Measurements from ENCODE around the gene CLEC9A. TPM values are rescaled to one million over a fixed set of nuclear protein-coding genes. Genes with fewer than 3 reads are reported as not detected.

The CLEC9A gene
- total and polyA plus RNA-seq, 10 of the 15 experiments (the other 5 are each of a cell fraction or from before 2014, with no cell fraction given), result not detected

- no peak for TF ChIP-seq MEF2A (IDR thresholded peaks at IDR 0.05; ENCODE audit: insufficient read depth, low read depth, low read length)
Observed at GRCh38 chr12:10069976-10070375, 39.5 kb downstream of the CLEC9A start (continued).

- ChIA-PET CTCF (no interaction called here), SMC1A (ENCODE audit: uncharacterized antibody, unreplicated experiment) (no interaction called here), POLR2A (no interaction called here), RAD21 (ENCODE audit: unreplicated experiment) (no interaction called here)
- 29% methylated on average over 4 of the region's 4 CpGs for WGBS (ENCODE audit: insufficient coverage, insufficient replicate concordance, low lambda C conversion rate, missing lambda C conversion rate)
- Histone ChIP-seq H3K9me3 (replicated peaks; ENCODE audit: control insufficient read depth, insufficient read depth, low read length) (no peaks in the 10 kb centered on the region), H3K27ac (ENCODE audit: control insufficient read depth, insufficient read depth) (no peak overlapping the region), H3K4me2 (ENCODE audit: control insufficient read depth, insufficient read depth) (0 out of 2 replicates have a peak overlapping the region, but pooled peaks have one; percentile 26), H2AFZ (ENCODE audit: control insufficient read depth, low read depth, low read length) (no peak overlapping the region), H3K79me2 (ENCODE audit: control insufficient read depth, insufficient read depth, low read length) (no peaks in the 10 kb centered on the region), H3K36me3 (ENCODE audit: control insufficient read depth in 2 of 2, insufficient read depth in 2 of 2, low read length in 1 of 2) (no peaks in the 10 kb centered on the region), H3K4me3 (no peak overlapping the region), H3K27me3 (replicated peaks in 1 of 2; ENCODE audit: control insufficient read depth in 2 of 2, insufficient read depth in 2 of 2, low read length in 1 of 2) (peaks cover 0 to 1% of the 10 kb centered on the region in 2 experiments; a peak in 2 of 4 replicates), H3K4me1 (ENCODE audit: control insufficient read depth, insufficient read depth, low read length) (peaks cover 5% of the 10 kb centered on the region), H4K20me1 (ENCODE audit: control insufficient read depth, insufficient read depth) (no peaks in the 10 kb centered on the region), H3K9ac (ENCODE audit: control insufficient read depth, insufficient read depth, low read length) (no peak overlapping the region)
- ATAC-seq (no peak), FAIRE-seq (no peak), DNase-seq (ENCODE audit: low read depth, low spot score) (no peak)
- intact Hi-C loops (cut with micrococcal nuclease; ENCODE audit: unreplicated experiment), result no loop called here
- in situ Hi-C loops (cut with MboI), result no loop called here
- no TSS peak for BruUV-seq (replicated peaks)
- TF ChIP-seq SPI1 (IDR thresholded peaks at IDR 0.05; ENCODE audit: borderline replicate concordance, insufficient read depth, low read depth, low read length) (peak; percentile 71), SUZ12 (IDR thresholded peaks at IDR 0.05; ENCODE audit: unreplicated experiment) (no peak), SP1 (IDR thresholded peaks at IDR 0.05; ENCODE audit: low read depth, low read length) (no peak), ZNF622 (IDR thresholded peaks at IDR 0.05) (no peak), POLR2AphosphoS5 (IDR thresholded peaks at IDR 0.05; ENCODE audit: low read length) (no peak), SMAD1 (IDR thresholded peaks at IDR 0.05; ENCODE audit: low read depth, partially characterized antibody) (no peak), IKZF1 (conservative IDR thresholded peaks at IDR 0.05) (0 out of 2 replicates have a peak, but pooled peaks have one; percentile 10), RCOR1 (conservative IDR thresholded peaks at IDR 0.05; ENCODE audit: low read depth, low read length) (no peak), CTCF (IDR thresholded peaks at IDR 0.05 in 2 of 3, conservative IDR thresholded peaks at IDR 0.05 in 1 of 3; ENCODE audit: control insufficient read depth in 2 of 3, extremely low read depth in 1 of 3, insufficient read depth in 1 of 3, low read depth in 3 of 3, low read length in 3 of 3) (no peak), SMC3 (IDR thresholded peaks at IDR 0.05; ENCODE audit: borderline replicate concordance, low read length) (no peak), PKNOX1 (IDR thresholded peaks at IDR 0.05) (no peak), BACH1 (IDR thresholded peaks at IDR 0.05; ENCODE audit: borderline replicate concordance) (no peak)
Observed at GRCh38 chr12:10070380-10070779, 39.9 kb downstream of the CLEC9A start.

All from GM12878 (cell line).